Left lung (tissue), 10 donors: ENCODE data around the gene FLNA. TPM values are rescaled to one million over a fixed set of nuclear protein-coding genes. Genes with fewer than 3 reads are reported as not detected.

Experiments used
- ATAC-seq: fragments of 200-7000 bp; cut with Tn5 transposase; one replicate; pipeline ENCODE4 v1.9.1; 2020; ENCODE audit warnings: moderate library complexity
- DNase-seq, 4 donors: peaks; one replicate each; pipeline ENCODE4 v3.0.0-alpha.2; 2013 to 2020
- H3K27ac ChIP-seq, 2 donors: fragments of 200-600 bp; sonication (generic) in 1 of 2; one replicate each; pipeline versions ENCODE4 v1.5.0 to v1.8.0; 2020 to 2021
- H3K27me3 ChIP-seq, 2 donors: fragments of 200-600 bp; sonication (generic) in 1 of 2; one replicate each; pipeline versions ENCODE4 v1.5.0 to v1.8.0; 2020 to 2021
- H3K36me3 ChIP-seq, 2 donors: fragments of 200-600 bp; sonication (generic) in 1 of 2; one replicate each; pipeline versions ENCODE4 v1.5.0 to v1.8.0; 2020 to 2021
- H3K4me1 ChIP-seq, 2 donors: fragments of 200-600 bp; one replicate each; pipeline ENCODE4 v1.8.0; 2021
- H3K4me3 ChIP-seq, 2 donors: fragments of 200-600 bp; sonication (generic) in 1 of 2; one replicate each; pipeline versions ENCODE4 v1.5.0 to v1.8.0; 2020 to 2021; ENCODE audit warnings: mild to moderate bottlenecking in 1 of 2
- H3K9me3 ChIP-seq, 2 donors: fragments of 200-600 bp; sonication (generic) in 1 of 2; one replicate each; pipeline versions ENCODE4 v1.5.0 to v1.8.0; 2020 to 2021
- CTCF ChIP-seq, 2 donors: fragments of 200-600 bp; sonication (generic) in 1 of 2; IDR thresholded peaks; one replicate each; pipeline versions ENCODE4 v1.5.0 to v1.8.0; 2021; ENCODE audit warnings: antibody characterized with exemption in 2 of 2
- intact Hi-C, 2 donors: fragments of 100-400 bp; cut with DNase I; formaldehyde crosslinking; loops; one replicate each; pipeline versions ENCODE4 v1.11.2 to v1.14.2; 2022
- polyA plus RNA-seq, 6 donors: library from polyadenylated mRNA; unstranded; fragments of 120-200 nt; gene quantifications; one replicate each; pipeline ENCODE4 v1.2.1, GENCODE V29; 2013; ENCODE audit not compliant: insufficient read length in 6 of 6
- total RNA-seq, 2 donors: library from RNA; stranded (reverse); fragmentation: NEBNext Ultra II Directional; extraction: Animal tissue kit (Norgen Biotek cat#: 25700); gene quantifications; one replicate each; pipeline ENCODE4 v1.2.1, GENCODE V29; 2021
- donor health status: DM: no; HTN: yes; CAD: no.
- donor health status: DM: no; HTN: no; CAD: no.

Gene FLNA
- total and polyA plus RNA-seq, 8 donors: 434 to 1,793 (median 576) TPM

GRCh38 chrX:154308108-154308946 is 66.1 kb downstream of the FLNA start:
- Histone ChIP-seq H3K4me1 (peaks cover 0 to 4% of the 10 kb centered on the region in 2 donors), H3K9me3 (no peaks in the 10 kb centered on the region), H3K27me3 (no peaks in the 10 kb centered on the region), H3K27ac (no peak overlapping the region), H3K36me3 (no peaks in the 10 kb centered on the region), H3K4me3 (no peak overlapping the region)
- TF ChIP-seq CTCF (IDR thresholded peaks at IDR 0.05): peak; percentile 77 to 84
- DNase-seq (peak in 2 of 4 donors; percentile 33 to 49), ATAC-seq (peak; percentile 78)
- intact Hi-C loops: no loop called here

- H3K9me3 ChIP-seq: no peaks in the 10 kb centered on the region
- H3K4me1 ChIP-seq: peaks cover 0 to 4% of the 10 kb centered on the region in 2 donors
- no peak for TF ChIP-seq CTCF (IDR thresholded peaks at IDR 0.05)
- intact Hi-C loops: no loop called here
- no peaks in the 10 kb centered on the region for H3K27me3 ChIP-seq
- ATAC-seq: no peak
- no peak overlapping the region for H3K4me3 ChIP-seq
- DNase-seq: peak in 1 of 4 donors; percentile 6
- no peaks in the 10 kb centered on the region for H3K36me3 ChIP-seq
- no peak overlapping the region for H3K27ac ChIP-seq
These were observed 67.2 kb downstream of the FLNA start for GRCh38 chrX:154307202-154307601.

- no peaks in the 10 kb centered on the region for H3K36me3 ChIP-seq
- TF ChIP-seq CTCF (IDR thresholded peaks at IDR 0.05): no peak
- H3K9me3 ChIP-seq: no peaks in the 10 kb centered on the region
- H3K4me1 ChIP-seq: peaks cover 0 to 4% of the 10 kb centered on the region in 2 donors
- ATAC-seq (no peak), DNase-seq (no peak)
- H3K4me3 ChIP-seq: no peak overlapping the region
- intact Hi-C loops: no loop called here
- no peaks in the 10 kb centered on the region for H3K27me3 ChIP-seq
- no peak overlapping the region for H3K27ac ChIP-seq
These were observed 68.8 kb downstream of the FLNA start for GRCh38 chrX:154305541-154306205.

GRCh38 chrX:154304846-154305245 is 69.6 kb downstream of the FLNA start:
- no peaks in the 10 kb centered on the region for H3K36me3 ChIP-seq

More at GRCh38 chrX:154304846-154305245, 69.6 kb downstream of the FLNA start:
- no peak for DNase-seq
- no peak overlapping the region for H3K4me3 ChIP-seq
- no peak overlapping the region for H3K27ac ChIP-seq
- intact Hi-C loops: no loop called here
- no peak for TF ChIP-seq CTCF (IDR thresholded peaks at IDR 0.05)
- H3K4me1 ChIP-seq: peaks cover 0 to 4% of the 10 kb centered on the region in 2 donors
- no peaks in the 10 kb centered on the region for H3K27me3 ChIP-seq
- no peaks in the 10 kb centered on the region for H3K9me3 ChIP-seq
- ATAC-seq: no peak
